ENCODE data around the gene WNT11.

GRCh38 chr11:76212086-76213035 lies 6.1 kb upstream of the WNT11 start:
- TF ChIP-seq EZH2 (IDR thresholded peaks at IDR 0.05; ENCODE audit: insufficient read depth, poor library complexity, severe bottlenecking) = no peak
- no peak for TF ChIP-seq EZH2phosphoT487 (IDR thresholded peaks at IDR 0.05; ENCODE audit: insufficient read depth, low read depth)

Measured in GM23248 (cell line).